SIG-M5 treated with dmso at 0.1 percent for 504 hours (cell line): ENCODE measurements around the gene PSPN.
"Not testable (repeated sequence)": the region's sequence is repeated elsewhere in the genome, so short reads cannot be mapped to it uniquely, and the experiment has no call there.

ENCODE experiments used
- DNase-seq: peaks from one replicate; lab custom pipeline; 2025; ENCODE audit not compliant: unreplicated experiment; lab: John Stamatoyannopoulos, UW

PSPN gene

GRCh38 chr19:6373813-6374108 lies 2.0 kb downstream of the PSPN start:
- DNase-seq = no peak

- peak; percentile 94 for DNase-seq
These were observed 2.5 kb downstream of the PSPN start for GRCh38 chr19:6373096-6373812.

GRCh38 chr19:6372594-6373095 lies 3.1 kb downstream of the PSPN start, which contains the start of gene ALKBH7:
Gene ALKBH7 (plus strand): TSS chr19:6372794. CDS start chr19:6372821, 27 bp downstream.
- DNase-seq = peak; percentile 99

- no peak for DNase-seq
These were observed 11.4 kb downstream of the PSPN start for GRCh38 chr19:6364353-6364752.

- DNase-seq = no peak
These were observed 13.4 kb downstream of the PSPN start for GRCh38 chr19:6362351-6362801.

GRCh38 chr19:6362027-6362350 lies 13.7 kb downstream of the PSPN start:
- DNase-seq = no peak

GRCh38 chr19:6360857-6361216 lies 14.9 kb downstream of the PSPN start:
- DNase-seq = not testable (repeated sequence)

- not testable (repeated sequence) for DNase-seq
These were observed 15.3 kb downstream of the PSPN start for GRCh38 chr19:6360445-6360844.

- no peak for DNase-seq
These were observed 16.0 kb downstream of the PSPN start for GRCh38 chr19:6359568-6360341.

- DNase-seq = no peak
These were observed 17.7 kb downstream of the PSPN start for GRCh38 chr19:6358003-6358402.

GRCh38 chr19:6357174-6357573 lies 18.6 kb downstream of the PSPN start:
- DNase-seq = no peak

- not testable (repeated sequence) for DNase-seq
These were observed 20.3 kb downstream of the PSPN start for GRCh38 chr19:6355321-6356040.

GRCh38 chr19:6354098-6354674 lies 21.5 kb downstream of the PSPN start:
- no peak for DNase-seq

GRCh38 chr19:6352381-6353165 lies 23.2 kb downstream of the PSPN start:
- DNase-seq = no peak

GRCh38 chr19:6350688-6351087 lies 25.0 kb downstream of the PSPN start:
- no peak for DNase-seq

GRCh38 chr19:6349271-6349670 lies 26.5 kb downstream of the PSPN start:
- DNase-seq = not testable (repeated sequence)

- DNase-seq = no peak
These were observed 32.3 kb downstream of the PSPN start for GRCh38 chr19:6343462-6343861.

GRCh38 chr19:6340493-6341201 lies 35.1 kb downstream of the PSPN start:
- DNase-seq = no peak

- DNase-seq = no peak
These were observed 41.0 kb downstream of the PSPN start for GRCh38 chr19:6334490-6335285.
